Thyroid gland (tissue), 4 donors: Measurements from ENCODE around the gene KRT32.

ENCODE experiments used
- CTCF ChIP-seq, 6 experiments: fragments of 200-600 bp in 3 of 6; fragments of 450-650 bp in 3 of 6; sonication (generic) in 3 of 6; IDR thresholded peaks; one replicate each; pipeline ENCODE4 v1.5.1; 2016 to 2019; ENCODE audit warnings: antibody characterized with exemption in 6 of 6, mild to moderate bottlenecking in 2 of 6, inconsistent platforms in 1 of 6, moderate library complexity in 1 of 6
- POLR2A ChIP-seq, 2 donors: fragments of 450-650 bp; IDR thresholded peaks; one replicate each; pipeline ENCODE4 v1.6.1; 2017; ENCODE audit warnings: antibody characterized with exemption in 2 of 2, mild to moderate bottlenecking in 2 of 2, moderate library complexity in 1 of 2

DNA sequence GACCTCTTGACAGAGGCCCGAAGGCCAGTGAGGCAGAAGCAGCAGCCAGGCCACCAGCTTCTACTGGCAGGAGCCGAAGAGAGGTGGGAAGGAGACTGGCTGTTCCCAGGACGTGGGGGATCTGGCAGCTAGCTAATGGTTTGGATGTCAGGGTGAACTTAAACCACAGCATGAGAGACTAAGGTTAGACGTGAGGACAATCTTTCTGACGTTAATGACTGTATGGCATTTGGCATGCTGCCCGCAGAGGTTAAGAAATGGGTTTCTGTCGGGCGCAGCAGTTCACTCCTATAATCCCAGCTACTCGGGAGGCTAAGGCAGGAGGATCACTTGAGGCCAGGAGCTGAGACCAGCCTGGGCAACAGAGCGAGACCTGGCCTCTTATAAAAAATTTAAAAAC is 44.5 kb upstream of the KRT32 start:
- TF ChIP-seq CTCF (IDR thresholded peaks at IDR 0.05) (no peak), POLR2A (IDR thresholded peaks at IDR 0.05) (no peak)
